Measurements from ENCODE around the gene DPF1. TPM values are rescaled to one million over a fixed set of nuclear protein-coding genes. Genes with fewer than 3 reads are reported as not detected.
A peak's percentile ranks its signal among the peaks of the same experiment; 100 is the strongest.

The DPF1 gene
- polyA plus RNA-seq, 1 donor = 2.0 TPM

DNA sequence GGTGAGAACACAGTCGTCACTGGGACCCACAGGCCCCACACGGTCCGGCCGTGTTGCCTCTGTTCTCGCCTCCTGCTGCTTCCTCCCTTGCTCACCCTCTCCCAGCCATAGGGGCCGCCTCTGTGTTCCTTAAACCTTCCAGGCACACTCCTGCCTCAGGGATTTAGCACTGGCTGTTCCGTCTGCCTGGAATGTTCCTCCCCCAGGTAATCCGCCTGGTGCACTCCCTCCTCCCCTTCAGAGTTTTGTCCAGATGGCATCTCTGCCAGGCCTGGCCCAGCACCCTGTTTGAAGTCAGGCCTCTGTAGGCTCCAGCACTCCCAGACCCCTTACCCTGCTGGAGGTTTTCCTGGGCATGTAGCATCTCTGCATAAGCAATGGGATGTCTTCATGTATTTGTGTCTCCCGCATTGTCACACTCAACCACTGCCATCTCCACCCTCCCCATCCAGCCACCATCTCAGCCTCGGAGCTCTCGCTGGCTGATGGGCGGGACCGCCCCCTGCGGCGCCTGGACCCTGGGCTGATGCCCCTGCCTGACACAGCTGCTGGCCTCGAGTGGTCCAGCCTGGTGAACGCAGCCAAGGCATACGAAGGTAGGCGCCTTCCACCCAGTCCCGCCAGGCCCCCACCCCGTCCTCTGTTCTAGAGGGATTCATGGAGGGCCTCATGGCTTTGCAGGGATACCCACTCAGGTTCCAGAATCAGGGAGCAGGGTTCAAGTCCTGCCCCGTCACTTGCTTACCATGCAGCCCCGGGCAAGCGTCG, 25.9 kb downstream of the DPF1 start:
- no peak for DNase-seq

DNA sequence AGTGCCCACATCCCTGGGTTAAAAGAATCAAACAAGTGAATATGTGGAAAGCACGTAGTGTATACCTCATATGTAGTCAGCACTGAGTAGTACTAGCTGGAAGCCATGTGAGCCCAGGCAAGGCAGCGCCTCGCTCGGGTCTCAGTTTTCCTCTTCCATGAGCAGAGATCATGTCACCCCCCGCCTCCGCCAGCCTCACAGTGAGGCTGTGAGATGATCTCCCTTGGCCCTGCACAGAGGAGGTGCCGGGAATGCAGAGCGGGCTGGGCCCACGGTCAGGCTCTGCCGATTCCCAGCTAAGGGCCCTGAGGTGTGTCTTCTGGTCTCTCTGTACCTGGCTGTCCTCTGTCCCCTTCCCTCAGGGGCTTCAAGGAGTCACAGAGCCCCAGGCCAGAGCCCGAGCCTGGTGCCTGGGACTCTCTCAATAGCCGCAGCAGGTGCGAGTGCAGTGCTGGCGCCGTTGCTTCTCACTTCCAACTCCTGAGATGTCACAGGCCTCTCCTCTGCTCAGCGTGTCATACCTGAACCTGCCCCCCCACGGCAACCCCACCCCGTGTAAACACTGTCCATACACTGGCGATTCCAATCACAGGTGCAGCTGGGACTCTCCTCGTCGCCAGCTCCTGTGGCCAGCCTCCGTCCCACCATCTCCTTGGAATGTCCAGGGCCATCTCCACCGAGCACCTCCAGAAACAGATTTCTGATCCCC, 26.9 kb downstream of the DPF1 start:
- DNase-seq = no peak

DNA sequence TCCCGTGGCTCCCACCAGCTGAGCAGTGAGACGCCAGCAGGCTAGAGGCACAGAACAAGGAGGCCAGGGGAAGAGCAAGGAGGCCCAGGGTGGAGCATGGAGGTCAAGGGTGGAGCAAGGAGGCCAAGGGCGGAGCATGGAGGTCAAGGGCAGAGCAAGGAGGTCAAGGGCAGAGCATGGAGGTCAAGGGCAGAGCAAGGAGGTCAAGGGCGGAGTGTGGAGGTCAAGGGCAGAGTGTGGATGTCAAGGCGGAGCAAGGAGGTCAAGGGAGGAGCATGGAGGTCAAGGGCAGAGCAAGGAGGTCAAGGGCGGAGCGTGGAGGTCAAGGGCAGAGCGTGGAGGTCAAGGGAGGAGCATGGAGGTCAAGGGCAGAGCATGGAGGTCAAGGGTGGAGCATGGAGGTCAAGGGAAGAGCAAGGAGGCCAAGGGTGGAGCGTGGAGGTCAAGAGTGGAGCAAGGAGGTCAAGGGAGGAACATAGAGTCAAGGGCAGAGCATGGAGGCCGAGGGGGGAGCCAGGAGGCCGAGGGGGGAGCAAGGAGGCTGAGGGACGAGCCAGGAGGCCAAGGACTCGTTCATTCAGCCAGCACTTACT, 27.7 kb downstream of the DPF1 start:
- DNase-seq = no peak

DNA sequence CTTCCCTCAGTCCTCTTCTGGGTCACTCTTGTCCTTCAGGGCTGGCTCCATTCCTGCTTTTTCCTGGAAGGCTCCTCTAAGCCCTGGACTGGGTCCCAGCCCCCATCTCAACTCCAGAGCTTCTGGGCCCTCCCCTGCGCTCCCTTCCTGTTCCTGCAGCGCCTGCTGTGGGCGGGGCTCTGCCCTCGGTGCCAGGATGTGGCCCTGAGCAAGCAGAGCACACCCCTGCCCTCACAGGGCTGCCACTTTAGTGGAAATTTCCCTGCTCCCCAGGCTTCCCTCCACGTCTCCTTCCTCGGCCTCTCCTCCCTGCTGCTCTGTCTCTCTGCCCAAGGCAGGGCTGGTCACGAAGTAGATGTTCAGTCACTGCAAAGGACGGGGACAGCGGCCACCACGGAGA, 28.8 kb downstream of the DPF1 start:
- no peak for DNase-seq

DNA sequence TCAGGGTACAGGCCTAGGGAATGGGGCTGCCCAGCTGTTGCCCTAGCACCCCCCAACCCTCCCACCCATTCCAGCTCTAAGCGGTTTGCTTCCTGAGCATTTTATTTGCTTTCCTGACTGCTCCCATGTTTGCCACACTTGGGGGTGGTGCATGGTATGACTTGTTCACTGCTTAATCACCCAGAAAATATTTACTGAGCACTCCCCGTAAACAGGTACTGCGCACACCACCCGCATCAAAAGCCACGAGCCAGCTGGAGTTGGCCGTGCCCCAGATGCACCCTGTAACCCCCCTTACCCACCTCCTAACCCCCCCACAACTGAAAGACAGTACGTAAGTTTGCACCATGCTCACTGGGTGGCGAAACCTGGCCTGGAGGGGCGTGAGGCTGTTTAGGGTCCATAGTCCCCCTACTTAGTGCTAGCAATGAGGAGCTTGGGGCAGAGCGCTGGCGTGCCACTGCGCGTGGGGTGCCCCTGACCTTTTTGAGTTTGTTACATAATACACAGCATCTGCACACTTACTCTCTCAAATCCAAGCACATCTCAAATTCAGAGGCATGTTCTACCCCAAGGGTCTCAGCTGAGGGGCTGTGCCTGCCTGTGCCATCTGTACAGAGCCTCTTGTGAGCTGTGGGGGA, 29.8 kb downstream of the DPF1 start:
- DNase-seq = no peak

DNA sequence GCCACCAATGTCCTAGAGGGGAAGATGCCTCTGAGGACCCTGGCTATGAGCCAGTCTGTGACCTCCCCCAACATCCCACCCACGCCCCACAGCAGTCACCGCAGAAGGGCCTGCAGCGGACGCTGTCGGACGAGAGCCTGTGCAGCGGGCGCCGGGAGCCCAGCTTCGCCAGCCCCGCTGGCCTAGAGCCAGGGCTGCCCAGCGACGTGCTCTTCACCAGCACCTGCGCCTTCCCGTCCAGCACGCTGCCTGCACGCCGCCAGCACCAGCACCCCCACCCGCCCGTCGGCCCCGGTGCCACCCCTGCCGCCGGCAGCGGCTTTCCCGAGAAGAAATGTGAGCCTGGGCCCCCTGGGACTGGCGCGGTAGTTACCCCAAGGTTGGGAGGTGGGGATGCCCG, 30.6 kb downstream of the DPF1 start:
- no peak for DNase-seq

DNA sequence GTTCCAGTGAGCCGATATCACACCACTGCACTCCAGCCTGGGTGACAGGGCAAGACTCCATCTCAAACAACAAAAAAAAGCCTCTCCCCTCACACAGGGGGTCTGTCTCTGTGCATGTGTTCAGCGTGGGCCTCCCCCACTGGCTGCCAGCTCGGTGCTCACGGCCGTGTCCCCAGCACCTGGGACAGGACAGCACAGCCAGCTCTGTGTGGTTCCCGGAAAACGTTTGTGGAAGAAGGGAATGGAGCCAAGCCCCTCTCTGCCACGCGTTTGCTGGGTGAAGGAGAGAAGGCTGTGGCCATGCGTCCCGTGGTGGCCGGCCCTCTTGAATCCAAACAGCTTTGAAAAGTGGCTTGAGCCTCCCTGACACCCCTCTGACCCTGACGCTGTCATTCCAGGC, 32.3 kb downstream of the DPF1 start:
- no peak for DNase-seq

DNA sequence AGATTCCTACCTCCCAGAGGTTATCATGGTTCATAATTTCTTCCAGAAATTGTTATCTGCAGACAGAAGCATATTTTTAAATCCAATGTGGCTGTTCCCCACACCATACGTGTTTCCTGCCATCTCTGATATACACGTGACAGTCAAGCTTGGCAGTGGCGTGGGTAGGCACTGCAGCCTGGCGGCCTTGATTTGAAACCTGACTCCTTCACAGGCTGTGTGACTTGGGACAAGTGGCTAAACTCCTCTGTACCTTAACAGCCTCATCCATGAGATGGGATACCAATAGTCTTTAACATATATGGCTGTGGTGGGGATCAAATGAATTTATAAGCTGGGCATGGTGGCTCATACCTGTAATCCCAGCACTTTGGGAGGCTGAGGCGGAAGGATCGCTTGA, 33.2 kb downstream of the DPF1 start:
- DNase-seq = no peak

DNA sequence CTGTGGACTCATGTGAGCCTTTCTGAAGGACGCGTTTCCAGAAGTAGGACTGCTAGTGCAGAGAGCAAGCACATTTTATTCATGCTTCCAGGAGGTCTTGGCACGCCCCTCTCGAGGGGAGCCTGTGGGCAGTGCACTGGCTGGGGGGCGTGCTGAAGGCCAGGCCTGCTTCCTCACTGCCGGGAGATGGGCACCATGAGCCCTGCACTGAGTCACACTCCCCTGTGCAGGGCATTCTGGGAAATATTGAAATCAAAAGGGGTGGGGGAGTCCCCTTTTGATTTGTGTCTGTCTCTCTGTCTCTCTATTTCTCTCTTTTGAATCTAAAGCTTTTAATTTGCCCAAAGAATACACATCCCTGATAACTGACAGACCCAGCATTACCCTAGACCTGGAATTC, 34.0 kb downstream of the DPF1 start:
- no peak for DNase-seq

DNA sequence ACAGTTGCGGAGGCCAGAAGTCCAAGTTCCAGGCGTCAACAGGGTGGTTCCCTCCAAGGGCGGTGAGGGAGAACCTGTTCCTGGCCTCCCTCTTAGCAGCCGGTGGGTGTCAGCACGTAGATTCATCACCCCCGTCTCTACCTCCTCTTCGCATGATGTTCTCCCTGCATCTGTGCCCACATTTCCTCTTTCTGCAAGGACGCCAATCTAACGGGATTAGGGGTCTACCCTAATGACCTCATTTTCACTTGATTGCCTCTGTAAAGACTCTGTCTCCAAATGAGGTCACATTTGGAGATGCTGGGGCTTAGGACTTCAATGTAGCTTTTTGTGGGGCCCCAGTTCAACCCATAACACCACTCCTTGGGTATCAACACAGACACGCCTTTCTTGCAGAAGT, 38.5 kb downstream of the DPF1 start:
- DNase-seq = no peak

DNA sequence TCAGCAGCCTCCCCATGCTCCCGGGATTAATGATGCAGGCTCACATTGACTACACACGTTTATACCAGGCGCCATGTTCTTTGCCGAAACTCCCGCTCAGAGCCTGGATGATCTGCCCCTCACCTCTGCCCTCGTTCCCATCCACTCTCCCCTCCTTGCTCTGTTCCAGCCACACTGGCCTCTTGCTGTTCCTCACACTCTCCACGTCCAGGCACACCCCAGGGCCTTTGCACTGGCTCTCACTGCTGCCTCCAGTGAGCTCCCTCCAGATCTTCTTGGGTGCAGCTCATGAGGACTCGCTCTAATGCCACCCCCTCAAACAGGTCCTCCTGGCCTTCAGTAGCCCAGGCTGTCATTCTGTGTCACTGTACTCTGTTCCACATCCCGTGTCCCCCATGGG, 39.2 kb downstream of the DPF1 start:
- DNase-seq = no peak

DNA sequence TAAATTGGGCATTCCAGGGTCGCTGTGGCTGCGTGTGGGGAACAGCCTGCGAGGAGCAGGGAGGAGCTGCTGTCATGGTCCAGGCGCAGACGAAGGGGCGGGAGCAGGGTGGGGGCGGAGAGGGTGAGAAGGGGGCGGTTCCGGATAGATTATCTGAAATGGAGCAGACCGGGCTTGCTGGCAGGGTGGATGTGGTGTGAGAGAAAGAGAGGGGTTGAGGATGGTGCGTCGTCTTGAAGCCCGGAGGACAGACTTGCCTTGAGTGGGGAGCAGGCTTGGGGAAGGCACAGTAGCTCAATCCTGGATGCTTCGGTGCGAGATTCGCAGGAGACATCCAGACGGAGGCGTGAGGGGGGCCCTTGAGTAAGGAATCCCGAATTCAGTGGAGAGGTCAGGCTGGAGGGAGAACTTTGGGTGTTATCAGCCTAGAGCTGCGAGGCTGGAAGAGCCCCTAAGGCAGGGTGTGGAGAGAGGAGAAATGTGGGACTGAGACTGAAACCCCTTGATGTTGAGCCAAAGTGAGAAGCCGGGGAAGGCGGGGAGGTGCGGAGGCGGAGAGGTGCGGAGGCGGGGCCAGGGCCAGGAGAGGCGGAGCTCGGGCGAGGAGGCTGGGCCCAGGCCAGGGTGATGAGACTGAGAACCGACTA, 40.6 kb downstream of the DPF1 start:
- DNase-seq = peak; percentile 31

DNA sequence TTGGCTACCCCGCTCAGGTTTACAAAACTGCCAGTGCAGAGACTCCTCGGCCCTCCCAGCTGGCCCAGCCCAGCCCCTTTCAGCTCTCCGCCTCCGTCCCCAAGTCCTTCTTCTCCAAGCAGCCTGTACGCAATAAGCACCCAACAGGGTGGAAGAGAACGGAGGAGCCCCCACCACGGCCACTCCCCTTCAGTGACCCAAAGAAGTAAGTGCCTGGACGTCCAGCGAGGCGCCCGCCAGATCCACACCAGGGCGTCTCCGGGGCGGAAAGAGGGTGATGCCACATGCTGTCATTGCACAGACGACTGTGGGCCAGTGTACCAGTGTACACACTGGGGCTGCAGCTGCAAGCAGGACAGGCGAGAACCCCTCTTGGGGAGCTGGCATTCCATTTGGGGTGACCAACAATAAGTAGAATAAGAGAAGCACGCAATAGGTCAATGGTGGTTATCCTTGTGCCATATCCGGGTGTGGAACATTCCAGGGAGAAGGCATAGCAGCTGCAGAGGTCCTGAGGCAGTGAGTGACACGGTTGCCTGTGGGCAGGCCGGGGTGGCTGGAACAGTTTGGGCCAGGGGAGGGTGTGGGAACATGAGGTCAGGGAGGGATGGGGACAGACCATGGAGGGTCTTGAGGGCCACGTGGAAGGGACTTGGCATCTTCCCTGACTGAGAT, 41.3 kb downstream of the DPF1 start:
- DNase-seq = no peak

DNA sequence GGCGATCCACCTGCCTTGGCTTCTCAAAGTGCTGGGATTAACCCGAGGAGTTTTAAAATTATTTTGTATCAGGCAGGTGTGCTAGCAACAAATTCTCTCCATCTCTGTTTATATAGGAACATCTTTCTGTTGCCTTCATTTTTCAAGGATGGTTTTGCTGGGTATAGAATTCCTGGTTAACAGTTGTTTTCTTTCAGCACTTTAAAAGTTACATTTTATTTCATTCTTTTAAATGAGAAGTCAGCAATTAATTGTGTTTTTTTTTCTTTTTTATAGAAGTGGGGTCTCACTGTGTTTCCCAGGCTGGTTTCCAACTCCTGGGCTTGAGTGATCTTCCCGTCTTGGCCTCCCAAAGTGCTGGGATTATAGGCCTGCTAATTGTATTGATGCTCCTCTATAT, 44.0 kb downstream of the DPF1 start:
- DNase-seq = no peak

DNA sequence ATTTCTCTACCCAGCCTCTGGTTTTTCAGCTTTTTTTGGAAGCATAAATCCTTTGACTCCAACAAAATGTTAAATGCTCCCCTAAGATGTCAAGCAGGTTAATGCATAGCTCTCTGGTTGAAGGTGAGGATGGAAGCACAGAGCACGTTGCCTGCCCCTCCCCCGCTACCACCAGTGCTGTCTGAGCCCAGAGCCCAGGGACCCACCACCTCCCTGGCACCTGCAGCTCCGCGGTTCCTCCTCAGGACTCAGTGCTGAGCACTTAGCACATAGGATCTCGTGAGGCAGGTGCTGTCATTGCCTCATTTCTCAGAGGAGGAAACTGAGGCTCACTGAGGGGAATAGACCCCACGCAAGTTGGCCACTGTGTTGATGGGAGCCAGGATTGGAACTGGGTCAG, 48.6 kb downstream of the DPF1 start:
- no peak for DNase-seq

DNA sequence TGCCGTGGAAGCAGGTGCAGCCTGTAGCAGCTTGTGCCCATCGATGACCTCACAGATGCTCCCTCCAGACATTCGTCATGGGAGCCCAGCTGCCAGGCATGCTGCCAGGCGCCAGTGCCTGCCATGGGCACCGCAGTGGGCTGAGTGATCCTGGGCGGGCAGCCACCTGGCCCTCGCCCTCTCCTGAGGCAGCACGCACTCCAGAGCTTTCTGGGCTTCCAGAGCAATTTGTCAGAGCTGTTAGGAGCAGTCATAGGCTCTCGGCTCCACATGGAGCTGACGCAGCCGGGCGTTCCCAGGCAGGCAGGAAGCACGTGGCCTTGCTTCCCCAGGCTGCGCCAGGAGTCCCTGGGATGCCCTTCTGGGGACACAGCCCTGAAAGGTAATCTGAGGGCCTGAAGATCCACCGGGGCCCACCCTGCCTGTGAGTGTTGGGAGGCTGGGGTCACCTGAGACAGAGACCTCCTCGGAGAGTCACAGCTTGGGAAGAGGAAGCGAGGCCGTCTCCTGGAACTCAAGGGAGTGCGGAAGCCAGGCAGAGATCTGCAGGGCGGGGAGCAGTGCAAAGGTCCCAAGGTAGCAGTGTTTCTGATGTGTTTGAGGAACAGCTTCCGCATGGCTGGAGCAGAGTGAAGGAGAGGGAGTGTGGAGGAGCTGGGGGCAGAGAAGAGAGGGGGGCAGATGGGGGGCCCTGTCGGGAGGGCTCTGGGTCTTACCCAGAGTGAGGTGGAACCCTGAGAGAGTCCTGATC, 50.6 kb downstream of the DPF1 start:
- no peak for DNase-seq

DNA sequence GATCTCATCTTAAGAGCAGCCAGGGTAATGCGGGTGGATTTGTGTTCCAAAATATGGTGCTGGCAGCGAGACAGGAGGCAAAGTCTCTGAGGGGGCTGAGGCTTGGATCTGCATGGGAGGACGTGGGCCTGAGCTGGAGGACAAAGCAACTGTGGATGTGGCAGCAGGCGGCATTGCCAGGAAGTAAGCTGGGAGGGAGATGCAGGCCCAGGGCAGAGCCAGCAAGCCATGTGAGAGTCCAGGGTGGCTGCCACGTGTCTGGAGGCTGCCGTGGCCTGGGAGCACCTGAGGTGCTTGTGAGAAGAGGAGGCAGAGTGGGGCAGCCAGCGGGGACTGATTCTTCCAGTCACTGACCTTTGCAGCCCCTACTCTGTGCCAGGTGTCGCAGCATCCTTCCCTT, 52.0 kb downstream of the DPF1 start:
- no peak for DNase-seq

DNA sequence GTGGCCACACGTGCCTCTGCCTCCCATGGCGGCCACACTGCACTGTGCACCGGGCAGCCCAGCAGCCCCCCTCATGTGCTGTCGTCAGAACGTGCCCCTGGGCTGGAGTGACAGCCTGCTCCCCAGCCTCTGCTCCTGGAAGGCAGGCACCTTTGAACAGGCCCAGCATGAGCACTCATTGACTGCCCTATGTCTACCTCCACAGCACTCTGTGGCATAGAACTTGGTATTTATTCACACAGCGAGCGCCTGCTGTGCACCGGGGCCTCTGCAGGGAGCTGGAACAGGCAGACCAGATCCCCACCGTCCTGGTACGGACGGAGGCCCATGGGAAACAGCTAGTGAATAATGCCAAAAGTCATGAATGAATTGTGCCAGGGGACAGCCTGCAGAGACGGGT, 53.7 kb downstream of the DPF1 start:
- no peak for DNase-seq

DNA sequence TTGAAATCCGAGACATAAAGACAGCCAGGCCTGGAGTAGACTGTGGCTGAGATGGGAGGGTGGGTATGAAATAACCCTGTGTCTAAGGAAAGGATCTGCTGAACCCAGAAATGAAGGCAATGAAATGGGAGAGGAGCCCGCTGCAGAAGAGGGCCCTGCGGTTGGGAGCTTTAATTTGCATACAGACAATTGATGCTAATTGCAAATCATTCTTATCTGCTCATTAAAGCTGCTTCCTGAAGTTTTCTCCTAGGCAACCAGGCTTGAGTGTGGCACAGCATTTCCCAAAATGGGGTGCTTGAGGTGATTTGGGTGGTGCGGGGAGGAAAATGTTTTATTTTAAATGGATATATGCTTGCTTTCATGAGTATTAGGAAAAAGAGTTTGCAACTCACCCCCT, 55.4 kb downstream of the DPF1 start:
- DNase-seq = no peak

DNA sequence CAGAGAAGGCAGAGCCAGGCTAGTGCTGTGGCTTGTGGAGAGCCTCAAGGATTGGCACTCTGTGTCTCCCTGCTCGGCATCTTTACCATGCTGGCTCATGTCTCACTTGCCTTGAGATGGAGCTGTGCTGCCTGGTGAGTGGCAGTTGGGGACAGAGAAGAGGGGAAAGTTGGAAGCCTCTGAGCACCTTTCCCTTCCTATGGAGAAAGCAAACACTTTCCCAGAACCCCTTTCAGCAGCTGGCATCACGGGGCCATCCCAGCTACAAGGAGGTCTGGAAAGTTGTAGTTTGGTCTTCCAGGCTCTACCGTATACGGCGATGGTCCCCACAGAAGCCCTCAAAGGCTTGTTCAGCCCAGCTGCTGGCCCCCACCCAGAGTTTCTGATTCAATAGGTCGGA, 58.7 kb downstream of the DPF1 start:
- DNase-seq = no peak

DNA sequence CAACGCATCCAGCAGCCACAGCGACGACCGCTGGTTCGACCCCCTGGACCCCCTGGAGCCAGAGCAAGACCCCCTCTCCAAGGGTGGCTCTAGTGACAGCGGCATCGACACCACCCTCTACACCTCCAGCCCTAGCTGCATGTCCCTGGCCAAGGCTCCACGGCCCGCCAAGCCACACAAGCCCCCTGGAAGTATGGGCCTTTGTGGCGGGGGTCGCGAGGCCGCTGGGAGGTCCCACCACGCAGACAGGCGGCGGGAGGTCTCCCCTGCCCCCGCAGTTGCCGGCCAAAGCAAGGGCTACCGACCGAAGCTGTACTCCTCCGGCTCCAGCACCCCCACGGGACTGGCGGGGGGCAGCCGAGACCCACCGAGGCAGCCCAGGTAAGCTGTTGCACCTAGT, 59.5 kb downstream of the DPF1 start:
- no peak for DNase-seq

All from left kidney (tissue), 2 donors.